ENCODE data around the gene ADH1C.
A peak's percentile ranks its signal among the peaks of the same experiment; 100 is the strongest.
"Not testable (repeated sequence)": the region's sequence is repeated elsewhere in the genome, so short reads cannot be mapped to it uniquely, and the experiment has no call there.

The ADH1C gene

DNA sequence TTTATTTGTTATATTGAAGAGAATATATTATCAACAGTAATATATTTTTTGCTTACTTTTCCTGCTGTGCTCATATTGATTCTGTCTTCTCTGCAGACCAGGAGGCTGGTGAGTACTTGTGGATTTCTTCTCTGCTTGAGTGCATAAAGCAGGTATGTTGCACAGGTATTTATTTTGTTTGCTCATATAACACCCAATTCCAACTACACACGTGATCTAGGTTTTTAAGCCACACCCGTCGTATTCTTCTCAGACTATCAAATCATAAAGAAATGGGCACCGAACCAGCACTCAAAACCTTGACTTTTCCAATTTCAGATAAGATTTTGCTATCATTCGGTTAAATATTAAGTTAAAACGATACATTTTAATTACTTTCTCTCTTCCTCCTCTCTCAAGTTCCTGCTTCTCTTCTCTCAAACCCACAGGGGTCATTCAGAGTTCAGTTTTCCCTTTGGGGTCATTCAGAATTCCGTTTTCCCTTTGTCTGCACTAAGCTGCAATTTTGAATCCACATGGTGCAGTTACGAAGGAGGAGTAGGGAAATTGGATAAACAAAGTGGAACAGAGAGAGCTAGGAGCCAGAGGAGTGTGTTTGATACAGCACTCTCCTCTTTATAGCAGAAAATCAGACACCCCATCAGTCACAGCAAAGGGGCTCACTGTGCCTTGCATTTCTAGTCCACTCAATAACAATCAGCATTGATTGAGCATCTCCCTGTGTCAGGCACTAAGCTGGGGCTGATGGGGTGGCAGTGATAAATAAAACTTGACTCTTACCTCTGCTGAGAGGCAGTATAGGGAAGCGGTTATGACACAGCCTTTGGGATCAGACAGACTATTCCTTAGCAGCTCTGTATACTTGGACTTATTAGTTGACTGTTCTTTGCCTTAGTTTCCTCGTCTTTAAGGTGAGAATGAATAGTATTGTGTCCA lies at the start of gene ADH1C:
ADH1C (minus strand) TSS at position 145 of the 936 bp plus-strand sequence; CDS start at position 74, 71 bp downstream.
- DNase-seq (ENCODE audit: low spot score): no peak

DNA sequence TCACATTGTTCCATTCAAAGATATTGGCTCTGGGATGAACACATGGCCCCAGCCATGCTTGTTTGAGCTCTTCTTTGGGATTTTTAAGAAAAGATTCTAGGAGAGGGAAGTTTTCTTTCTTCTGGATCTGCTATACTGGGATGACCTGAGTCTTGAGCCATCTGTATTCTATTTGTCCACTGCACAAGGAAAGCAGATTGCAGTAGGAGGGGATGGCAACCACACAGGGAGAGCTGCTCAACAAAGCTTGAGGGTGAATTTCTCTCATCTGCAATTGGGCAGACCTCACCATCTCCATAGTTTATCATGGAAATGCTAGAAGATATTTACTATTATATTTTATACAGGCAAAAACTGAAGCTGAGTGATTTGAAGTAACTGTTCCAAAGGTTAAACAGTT lies 48.3 kb upstream of the ADH1C start:
- no peak for DNase-seq (ENCODE audit: low spot score)

DNA sequence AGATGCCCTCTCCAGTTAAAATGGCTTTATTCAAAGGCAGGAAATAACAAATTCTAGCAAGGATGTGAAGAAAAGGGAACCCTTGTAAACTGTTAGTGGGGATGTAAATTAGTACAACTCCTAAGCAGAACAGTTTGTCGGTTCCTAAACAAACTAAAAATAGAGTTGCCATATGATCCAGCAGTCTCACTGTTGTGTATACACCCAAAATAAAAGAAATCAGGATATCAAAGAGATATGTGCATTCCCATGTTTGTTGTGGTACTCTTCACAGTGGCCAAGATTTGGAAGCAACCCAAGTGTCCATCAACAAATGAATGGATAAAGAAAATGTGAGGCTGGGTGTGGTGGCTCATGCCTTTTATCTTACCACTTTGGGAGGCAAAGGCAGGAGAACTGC lies 46.5 kb upstream of the ADH1C start:
- no peak for DNase-seq (ENCODE audit: low spot score)

DNA sequence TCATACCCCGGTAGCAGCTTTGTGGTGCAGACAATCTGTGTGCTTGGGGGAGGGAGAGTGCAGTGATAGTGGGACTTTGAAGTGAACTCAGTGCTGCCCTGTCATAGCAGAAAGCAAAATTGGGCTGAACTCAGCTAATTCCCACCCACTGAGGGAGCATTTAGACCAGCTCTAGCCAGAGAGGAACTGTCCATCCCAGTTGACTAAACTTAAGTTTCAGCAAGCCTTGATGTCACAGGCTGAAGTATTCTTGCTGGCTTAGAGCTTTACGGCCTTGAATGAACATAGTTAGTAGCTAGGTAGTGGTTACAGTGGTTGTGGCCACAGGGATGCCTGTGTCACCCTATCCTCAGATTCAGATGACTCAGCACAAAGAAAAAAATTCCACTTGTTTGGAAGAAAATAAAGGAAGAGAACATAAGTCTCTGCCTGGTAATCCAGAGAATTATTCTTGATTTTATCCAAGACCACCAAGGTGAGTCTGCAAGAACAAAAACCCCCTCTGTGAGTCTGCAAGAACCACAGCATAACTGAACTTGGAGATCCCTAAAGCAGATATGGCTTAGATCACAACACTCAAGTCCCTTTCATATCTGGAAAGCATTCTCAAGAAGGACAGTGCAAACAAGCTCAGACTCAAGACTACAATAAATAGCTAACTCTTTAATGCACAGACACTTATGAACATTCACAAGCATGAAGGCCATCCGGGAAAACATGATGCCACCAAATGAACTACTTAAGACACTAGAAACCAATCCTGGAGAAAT lies 43.2 kb upstream of the ADH1C start:
- no peak for DNase-seq (ENCODE audit: low spot score)

DNA sequence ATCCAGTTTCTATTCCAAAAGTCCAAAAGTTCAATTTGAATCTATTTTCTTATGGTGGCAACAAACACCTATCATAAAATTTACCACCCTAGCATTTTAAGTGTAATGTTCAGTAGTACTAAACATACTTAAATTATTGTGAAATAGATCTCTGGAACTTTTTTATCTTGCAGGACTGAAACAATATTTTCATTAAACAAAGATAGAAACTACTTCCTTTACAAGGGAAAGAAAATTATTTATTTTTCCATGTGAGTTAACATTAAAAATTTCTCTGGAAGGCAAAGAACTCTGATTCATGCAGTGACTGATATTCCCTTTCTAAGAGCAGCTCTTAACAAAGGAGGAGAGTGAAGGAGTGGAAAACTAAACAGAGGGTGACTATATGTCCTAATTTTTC lies 42.4 kb upstream of the ADH1C start:
- DNase-seq (ENCODE audit: low spot score): no peak

DNA sequence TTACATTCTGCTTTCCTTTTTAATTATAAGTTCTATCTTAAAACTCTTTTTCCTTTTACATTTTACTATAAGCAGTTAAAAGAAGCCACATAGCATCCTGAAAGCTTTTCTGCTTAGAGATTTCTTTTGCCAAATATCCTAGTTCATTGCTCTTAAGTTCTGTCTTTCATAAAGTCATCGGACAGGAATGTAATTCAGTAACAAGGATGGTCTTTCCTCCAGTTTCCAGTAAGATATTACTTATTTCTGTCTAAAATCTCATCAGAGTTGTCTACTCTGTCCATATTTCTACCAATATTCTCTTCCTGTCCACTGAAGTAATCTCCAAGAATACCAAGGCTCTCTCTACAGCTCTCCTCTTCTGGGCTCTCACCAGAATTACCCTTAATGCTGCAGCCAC lies 37.5 kb upstream of the ADH1C start:
- no peak for DNase-seq (ENCODE audit: low spot score)

DNA sequence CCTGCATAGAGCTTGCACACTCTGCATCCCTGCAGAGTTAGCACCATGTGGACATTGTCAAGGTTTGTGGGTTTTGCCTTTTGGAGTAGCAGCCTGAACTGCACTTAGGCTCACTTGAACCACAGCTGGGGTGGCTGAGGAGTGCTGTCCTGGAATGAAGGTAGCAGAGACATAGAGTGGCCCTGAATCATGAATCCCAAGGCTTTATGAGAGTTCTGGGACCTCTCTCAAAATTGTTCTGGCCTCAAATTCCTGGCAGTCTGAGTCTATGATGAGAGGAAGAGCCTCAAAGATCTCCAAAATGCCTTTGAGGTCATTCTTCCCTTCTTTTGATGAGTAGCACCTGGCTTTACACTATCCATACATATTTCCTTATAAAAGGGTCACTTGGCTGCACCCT lies 37.1 kb upstream of the ADH1C start:
- no peak for DNase-seq (ENCODE audit: low spot score)

DNA sequence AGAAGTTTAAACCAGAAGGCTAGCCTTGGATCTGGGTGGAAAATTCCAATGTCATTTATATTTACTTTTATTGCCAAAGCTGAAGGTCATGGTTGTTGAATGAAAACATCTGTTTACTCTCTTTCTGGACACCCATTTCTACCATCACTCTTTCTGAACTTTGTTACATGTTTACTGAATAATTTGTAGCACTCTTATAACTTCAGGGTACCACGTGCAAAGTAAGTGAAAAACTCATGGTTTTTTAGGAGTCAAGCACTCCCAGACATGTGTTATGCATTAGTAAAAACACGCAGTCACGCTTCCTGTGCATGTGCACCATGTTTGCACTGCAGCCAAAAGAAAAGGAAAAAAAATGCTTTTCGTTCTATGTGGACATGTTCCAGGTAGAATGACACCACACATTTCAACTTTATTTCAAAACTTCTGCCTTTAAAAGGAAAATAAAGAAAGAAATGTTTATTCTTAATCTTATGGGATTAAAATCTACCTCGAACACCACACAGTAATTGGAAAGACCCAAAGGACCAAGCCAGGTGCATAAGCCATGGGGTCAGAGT lies 31.4 kb upstream of the ADH1C start:
- DNase-seq (ENCODE audit: low spot score): no peak

DNA sequence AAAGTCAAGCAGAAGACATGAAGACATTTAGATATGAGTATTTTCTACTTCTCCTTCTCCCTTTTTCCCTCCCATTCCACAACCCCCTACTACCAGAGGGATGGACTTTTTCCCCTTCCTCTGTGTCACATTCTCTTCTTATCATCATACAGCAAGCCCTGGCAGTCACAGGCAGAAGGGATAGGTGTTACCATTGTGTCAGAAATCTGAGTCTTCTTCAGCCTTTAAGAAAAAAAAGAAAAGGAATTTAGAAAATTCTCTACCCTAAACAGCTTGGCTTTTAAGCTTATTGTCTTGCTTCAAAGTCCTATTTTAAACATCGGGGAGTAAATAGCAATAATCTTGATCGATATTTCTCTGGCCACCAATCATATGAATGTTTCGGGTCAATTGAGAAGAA lies 30.9 kb upstream of the ADH1C start:
- DNase-seq (ENCODE audit: low spot score): no peak

DNA sequence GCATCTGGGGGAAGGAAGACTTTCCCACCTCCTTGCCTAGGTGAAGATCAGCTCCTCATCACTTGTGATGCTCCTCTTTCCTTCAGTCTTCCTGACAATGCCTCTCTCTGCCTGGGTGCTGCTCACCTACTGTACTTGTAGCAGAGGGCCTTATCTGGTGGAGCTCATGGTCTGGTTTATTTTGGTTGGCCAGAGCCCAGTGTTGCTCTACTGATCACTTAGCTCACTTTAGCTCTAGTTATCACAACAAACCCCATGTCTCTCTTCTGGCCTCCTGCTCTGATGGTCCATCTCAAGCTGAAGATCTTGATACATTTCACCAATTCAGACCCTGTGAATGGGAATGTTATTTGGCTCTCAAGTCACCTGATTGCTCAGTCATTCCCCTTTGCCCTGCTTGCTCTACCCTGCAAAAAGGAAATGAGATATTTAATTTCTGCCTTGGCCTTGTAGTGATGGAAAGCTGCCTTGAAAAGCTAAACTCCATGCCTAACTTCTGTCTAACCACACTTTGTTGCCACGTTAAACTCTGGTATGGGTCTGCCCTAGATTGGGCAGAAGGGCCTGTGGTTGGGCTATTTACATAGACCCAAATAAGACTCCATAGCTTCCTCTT lies 30.3 kb upstream of the ADH1C start:
- DNase-seq (ENCODE audit: low spot score): no peak

DNA sequence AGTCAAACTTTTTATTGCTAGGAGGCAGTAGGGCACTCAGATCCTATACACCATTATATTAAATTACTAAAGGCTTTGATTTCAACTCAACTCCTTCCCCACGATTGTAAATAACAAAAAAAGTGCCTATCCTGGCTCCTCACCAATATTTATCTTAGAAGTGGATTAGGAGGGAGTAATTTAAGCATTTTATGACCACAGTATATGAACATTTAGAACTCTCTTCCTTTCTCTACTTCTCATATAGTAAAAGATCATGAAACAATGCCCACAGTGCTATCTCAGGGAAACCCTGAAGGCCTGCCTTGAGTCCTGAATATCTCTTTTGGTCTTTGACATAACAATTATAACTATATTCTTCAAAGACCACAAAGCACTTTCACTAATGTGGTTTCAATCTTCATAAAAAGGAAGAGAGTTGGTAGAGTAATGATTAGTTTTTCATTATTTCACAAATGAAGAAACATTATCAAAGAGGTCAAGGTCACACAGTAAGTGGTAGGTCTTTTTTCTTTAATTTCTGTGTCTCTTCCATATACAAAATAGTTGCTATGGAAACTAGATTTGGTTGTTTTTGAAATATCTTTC lies 29.1 kb upstream of the ADH1C start:
- DNase-seq (ENCODE audit: low spot score): no peak

DNA sequence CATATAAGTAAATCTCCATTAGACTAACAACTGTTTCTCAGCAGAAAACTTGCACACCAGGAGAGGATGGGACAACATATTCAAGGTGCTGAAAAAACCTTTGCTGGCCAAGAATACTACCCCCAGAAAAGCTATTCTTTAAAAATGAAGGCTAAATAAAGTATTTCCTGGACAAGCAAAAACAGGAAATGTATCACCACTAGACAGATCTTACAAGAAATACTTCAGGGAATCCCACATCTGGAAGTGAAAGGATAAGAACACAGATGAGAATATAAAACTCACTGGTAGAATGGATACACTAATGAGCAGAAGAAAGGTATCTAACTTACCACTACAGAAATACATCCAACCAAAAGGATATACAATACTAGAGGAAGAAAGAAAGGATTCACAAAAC lies 27.0 kb upstream of the ADH1C start:
- DNase-seq (ENCODE audit: low spot score): no peak

DNA sequence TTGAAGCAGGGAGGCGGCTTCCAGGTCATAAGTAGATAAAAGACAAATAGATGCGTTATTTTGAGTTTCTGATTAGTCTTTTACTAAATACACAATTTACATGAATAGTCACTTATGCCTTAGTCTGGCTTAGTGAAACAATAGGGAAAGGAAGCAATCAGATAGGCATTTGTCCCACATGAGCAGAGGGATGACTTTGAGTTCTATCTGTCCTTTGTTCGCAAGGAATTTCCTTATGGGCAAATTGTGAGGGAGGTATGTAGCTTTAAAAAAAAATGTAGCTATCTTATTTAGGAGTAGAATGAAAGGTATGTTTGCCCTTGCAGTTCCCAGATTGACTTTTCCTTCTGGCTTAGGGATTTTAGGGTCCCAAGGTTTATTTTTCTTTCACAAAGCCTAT lies 26.3 kb upstream of the ADH1C start:
- DNase-seq (ENCODE audit: low spot score): no peak

DNA sequence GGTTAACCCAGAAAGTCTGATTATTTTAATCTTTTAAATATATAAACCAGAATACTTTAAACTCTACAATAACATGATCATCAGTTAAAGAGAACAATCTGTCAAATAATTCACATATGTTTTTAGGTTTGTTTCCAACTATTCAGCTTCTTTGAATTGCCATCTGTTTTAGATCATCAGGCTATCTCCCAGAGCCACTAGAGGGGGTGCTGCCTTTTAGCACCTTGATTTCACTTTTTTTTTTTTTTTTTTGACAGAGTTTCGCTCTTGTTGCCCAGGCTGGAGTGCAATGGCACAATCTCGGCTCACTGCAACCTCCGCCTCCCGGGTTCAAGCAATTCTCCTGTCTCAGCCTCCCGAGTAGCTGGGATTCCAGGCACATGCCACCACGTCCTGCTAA lies 24.8 kb upstream of the ADH1C start:
- not testable (repeated sequence) for DNase-seq (ENCODE audit: low spot score)

DNA sequence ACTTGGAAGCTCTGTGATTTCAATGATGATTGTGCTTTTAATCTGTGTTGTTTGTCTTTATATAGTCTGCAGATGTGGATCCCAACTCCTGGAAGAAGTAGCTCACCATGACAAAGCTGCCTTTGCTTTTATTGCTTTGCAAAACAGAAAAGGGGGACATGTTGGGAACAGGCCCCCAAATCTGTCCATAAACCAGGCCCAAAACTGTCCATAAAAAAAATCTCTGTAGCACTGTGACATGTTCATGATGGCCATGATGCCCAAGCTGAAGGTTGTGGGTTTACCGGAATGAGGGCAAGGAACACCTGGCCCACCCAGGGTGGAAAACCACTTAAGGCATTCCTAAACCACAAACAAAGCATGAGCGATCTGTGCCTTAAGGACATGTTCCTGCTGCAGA lies 19.9 kb upstream of the ADH1C start:
- DNase-seq (ENCODE audit: low spot score): not testable (repeated sequence)

DNA sequence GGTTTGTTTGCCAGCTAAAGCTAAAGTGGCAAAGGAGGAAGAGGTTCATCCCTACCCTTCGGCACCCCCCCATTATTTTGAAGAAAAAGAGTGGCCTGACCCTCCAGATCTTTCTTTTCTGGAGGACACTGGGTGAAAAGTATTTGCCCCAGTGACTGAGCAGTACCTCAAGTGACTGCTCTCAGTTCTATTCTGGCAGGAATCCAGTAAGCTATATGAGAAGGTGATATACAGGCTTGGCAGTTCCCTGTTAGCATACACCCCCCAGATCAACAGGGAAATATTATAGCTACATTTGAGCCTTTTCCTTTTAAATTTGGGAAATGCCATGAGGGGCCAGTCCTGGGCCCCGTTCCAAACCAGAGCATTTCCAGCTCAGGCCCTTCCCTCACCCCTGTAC lies 15.3 kb upstream of the ADH1C start:
- DNase-seq (ENCODE audit: low spot score): not testable (repeated sequence)

DNA sequence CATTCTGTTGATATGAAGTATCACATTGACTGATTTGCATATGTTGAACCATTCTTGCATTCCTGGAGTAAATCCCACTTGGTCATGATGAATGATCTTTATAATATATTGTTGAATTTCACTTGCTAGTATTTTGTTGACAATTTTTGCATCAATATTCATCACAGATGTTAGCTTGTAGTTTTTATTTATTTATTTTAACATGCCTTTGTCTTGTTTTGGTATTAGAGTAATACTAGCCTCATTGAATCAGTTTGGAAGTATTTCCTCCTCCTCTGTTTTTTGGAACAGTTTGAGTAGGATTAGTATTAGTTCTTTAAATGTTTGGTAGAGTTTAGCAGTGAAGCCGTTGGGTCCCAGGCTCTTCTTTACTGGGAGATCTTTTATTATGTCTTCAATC lies 13.9 kb upstream of the ADH1C start:
- DNase-seq (ENCODE audit: low spot score): no peak

DNA sequence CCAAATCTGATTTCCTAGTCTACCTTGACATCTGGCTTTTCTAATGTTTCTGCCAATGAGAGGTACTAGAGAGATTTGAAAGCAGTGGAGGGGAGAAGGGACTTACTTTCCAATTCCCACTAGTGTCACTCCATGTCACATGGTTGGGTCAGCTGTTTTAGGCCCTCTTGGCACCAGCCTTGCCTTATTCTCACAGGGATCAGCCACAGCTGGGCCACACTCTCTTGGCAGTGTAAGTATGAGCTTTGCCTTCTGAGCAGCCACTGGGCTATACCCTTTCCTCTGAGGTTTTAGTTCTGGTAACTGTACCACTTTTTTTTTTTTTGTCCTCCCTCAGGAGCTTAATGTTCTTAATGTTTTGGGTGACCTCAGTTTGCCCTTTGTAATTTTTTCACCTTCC lies 10.2 kb upstream of the ADH1C start:
- peak; percentile 47 for DNase-seq (ENCODE audit: low spot score)

DNA sequence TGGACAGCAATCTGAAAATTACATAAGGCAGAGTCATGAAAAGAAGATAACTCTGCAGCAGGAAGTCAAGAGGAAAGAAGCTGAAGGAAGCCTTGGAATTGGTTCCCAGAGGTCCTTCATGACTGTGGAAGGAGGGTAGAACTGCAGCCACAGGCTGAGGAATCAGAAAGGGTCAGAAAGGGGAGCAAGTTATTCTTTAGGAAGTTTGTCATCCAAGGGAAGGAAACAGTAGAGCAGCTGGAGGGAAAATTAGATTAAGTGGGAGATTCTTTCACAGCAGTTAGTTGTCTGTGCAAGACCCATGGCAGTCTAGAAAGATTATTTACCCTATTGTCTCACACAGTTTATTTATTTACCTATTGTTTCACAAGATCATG lies 9.3 kb upstream of the ADH1C start:
- DNase-seq (ENCODE audit: low spot score): no peak

DNA sequence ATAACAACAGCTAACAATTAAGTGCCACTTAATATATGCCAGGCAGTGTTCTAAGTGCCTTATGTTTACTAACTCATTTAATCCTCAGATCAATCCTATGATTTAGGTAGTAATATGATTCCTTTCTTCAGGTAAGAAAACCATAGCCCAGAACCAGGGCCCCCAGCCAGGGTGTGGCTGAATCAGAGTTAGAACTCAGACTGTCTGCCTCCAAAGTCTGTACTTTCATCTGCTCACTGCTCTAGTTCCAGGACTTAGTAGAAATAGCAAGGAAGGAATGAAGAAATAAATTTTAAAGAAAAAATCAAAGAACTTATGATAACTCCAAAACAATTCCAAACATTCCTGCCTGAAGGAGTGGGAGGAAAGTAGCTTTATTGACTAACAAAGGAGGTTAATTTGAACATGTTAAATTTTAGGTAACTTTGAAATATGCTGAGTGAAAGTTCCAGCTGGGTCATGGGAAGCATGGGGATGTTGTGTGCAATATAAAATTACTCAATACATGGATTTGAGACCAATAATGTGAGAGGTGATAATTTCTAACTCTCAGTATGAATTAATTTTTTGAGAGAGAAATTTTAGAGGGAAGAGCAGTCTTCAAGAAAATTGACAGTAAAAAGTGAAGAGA lies 8.8 kb upstream of the ADH1C start:
- no peak for DNase-seq (ENCODE audit: low spot score)

DNA sequence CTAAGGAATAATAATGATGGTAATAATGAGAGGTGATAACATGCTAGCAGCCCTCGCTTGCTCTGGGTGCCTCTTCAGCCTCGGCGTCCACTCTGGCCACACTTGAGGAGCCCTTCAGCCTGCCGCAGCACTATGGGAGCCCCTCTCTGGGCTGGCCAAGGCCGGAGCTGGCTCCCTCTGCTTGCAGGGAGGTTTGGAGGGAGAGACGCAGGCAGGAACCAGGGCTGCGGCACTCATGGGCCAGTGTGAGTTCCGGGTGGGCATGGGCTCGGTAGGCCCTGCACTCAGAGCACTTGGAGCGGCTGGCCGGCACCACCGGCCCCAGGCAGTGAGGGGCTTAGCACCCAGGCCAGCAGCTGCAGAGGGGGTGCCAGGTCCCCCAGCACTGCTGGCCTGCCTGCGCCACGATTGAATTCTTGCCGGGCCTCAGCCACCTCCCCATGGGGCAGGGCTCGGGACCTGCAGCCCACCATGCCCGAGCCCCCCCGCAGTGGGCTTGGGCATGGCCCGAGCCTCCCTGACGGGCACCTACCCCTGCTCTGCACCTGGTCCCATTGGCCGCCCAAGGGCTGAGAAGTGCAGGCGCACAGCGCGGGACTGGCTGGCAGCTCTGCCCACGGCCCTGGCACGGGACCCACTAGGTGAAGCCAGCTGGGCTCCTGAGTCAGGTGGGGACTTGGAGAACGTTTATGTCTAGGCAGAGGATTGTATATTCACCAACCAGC lies 7.1 kb upstream of the ADH1C start:
- no peak for DNase-seq (ENCODE audit: low spot score)
